Measurements from ENCODE around the gene TXNL4A. TPM values are rescaled to one million over a fixed set of nuclear protein-coding genes. Genes with fewer than 3 reads are reported as not detected.

The TXNL4A gene
- total RNA-seq, 1 donor from 2014 or later = 44.3 TPM

- no peak overlapping the region for H3K4me2 ChIP-seq
- H3K4me3 ChIP-seq = no peak overlapping the region
- Mint-ChIP-seq H3K4me3 (no peak overlapping the region), H3K4me1 (peaks cover 7% of the 10 kb centered on the region), H3K36me3 (peaks cover 64% of the 10 kb centered on the region), H3K27ac (no peak overlapping the region), H3K27me3 (ENCODE audit: insufficient read depth, low read depth) (peaks cover 9% of the 10 kb centered on the region), H3K9me3 (peaks cover 70% of the 10 kb centered on the region)
- H3K4me1 ChIP-seq = peaks cover 17% of the 10 kb centered on the region
- H3K36me3 ChIP-seq = no peaks in the 10 kb centered on the region
- H3K79me2 ChIP-seq (ENCODE audit: low read depth) = no peaks in the 10 kb centered on the region
- no peaks in the 10 kb centered on the region for H3K27me3 ChIP-seq
- peaks cover 26% of the 10 kb centered on the region for H3K9me3 ChIP-seq (ENCODE audit: low read depth)
- TF ChIP-seq EZH2phosphoT487 (IDR thresholded peaks at IDR 0.05) (no peak), EZH2 (IDR thresholded peaks at IDR 0.05) (no peak), CTCF (IDR thresholded peaks at IDR 0.05) (no peak)
- DNase-seq (ENCODE audit: low spot score) = no peak
- peaks cover 16% of the 10 kb centered on the region for H3F3A ChIP-seq (ENCODE audit: low read depth)
- H4K20me1 ChIP-seq (ENCODE audit: low read depth) = peaks cover 27% of the 10 kb centered on the region
- H3K9ac ChIP-seq = no peak overlapping the region
- H2AFZ ChIP-seq (replicated peaks) = no peak overlapping the region
- no peak overlapping the region for H3K27ac ChIP-seq
Observed at GRCh38 chr18:79930020-79930642, 58.2 kb downstream of the TXNL4A start.

- H3K4me3 Mint-ChIP-seq = no peak overlapping the region
- Histone ChIP-seq H3K9ac (no peak overlapping the region), H3K27me3 (no peaks in the 10 kb centered on the region), H4K20me1 (ENCODE audit: low read depth) (peaks cover 27% of the 10 kb centered on the region), H3K79me2 (ENCODE audit: low read depth) (no peaks in the 10 kb centered on the region), H3K9me3 (ENCODE audit: low read depth) (peaks cover 26% of the 10 kb centered on the region), H2AFZ (replicated peaks) (no peak overlapping the region), H3K4me2 (no peak overlapping the region), H3K4me3 (no peak overlapping the region), H3F3A (ENCODE audit: low read depth) (peaks cover 16% of the 10 kb centered on the region), H3K4me1 (peaks cover 17% of the 10 kb centered on the region), H3K36me3 (no peaks in the 10 kb centered on the region), H3K27ac (no peak overlapping the region)
- DNase-seq (ENCODE audit: low spot score) = no peak
- TF ChIP-seq EZH2phosphoT487 (IDR thresholded peaks at IDR 0.05) (no peak), EZH2 (IDR thresholded peaks at IDR 0.05) (no peak), CTCF (IDR thresholded peaks at IDR 0.05) (no peak)
- peaks cover 7% of the 10 kb centered on the region for H3K4me1 Mint-ChIP-seq
- peaks cover 62% of the 10 kb centered on the region for H3K9me3 Mint-ChIP-seq
- peaks cover 7% of the 10 kb centered on the region for H3K27me3 Mint-ChIP-seq (ENCODE audit: insufficient read depth, low read depth)
- no peak overlapping the region for H3K27ac Mint-ChIP-seq
- peaks cover 64% of the 10 kb centered on the region for H3K36me3 Mint-ChIP-seq
Observed at GRCh38 chr18:79928563-79928960, 59.8 kb downstream of the TXNL4A start.

GRCh38 chr18:79927607-79928562 is 60.5 kb downstream of the TXNL4A start:
- no peaks in the 10 kb centered on the region for H3K36me3 ChIP-seq
- H3K4me2 ChIP-seq = peak overlapping the region; percentile 71
- Mint-ChIP-seq H3K4me1 (peaks cover 7% of the 10 kb centered on the region), H3K4me3 (no peak overlapping the region), H3K36me3 (peaks cover 62% of the 10 kb centered on the region), H3K9me3 (peaks cover 57% of the 10 kb centered on the region), H3K27ac (no peak overlapping the region), H3K27me3 (ENCODE audit: insufficient read depth, low read depth) (peaks cover 7% of the 10 kb centered on the region)
- no peak overlapping the region for H2AFZ ChIP-seq (replicated peaks)
- H3F3A ChIP-seq (ENCODE audit: low read depth) = peaks cover 16% of the 10 kb centered on the region
- peaks cover 27% of the 10 kb centered on the region for H4K20me1 ChIP-seq (ENCODE audit: low read depth)
- no peak for TF ChIP-seq CTCF (IDR thresholded peaks at IDR 0.05)
- TF ChIP-seq EZH2 (IDR thresholded peaks at IDR 0.05) = no peak
- no peak for TF ChIP-seq EZH2phosphoT487 (IDR thresholded peaks at IDR 0.05)
- DNase-seq (ENCODE audit: low spot score) = peak; percentile 59
- no peak overlapping the region for H3K9ac ChIP-seq
- no peak overlapping the region for H3K4me3 ChIP-seq
- H3K27ac ChIP-seq = no peak overlapping the region
- no peaks in the 10 kb centered on the region for H3K79me2 ChIP-seq (ENCODE audit: low read depth)
- no peaks in the 10 kb centered on the region for H3K27me3 ChIP-seq
- peaks cover 24% of the 10 kb centered on the region for H3K9me3 ChIP-seq (ENCODE audit: low read depth)
- peaks cover 17% of the 10 kb centered on the region for H3K4me1 ChIP-seq
